Left ventricle myocardium inferior (tissue), 1 donor: Measurements from ENCODE around the gene ADCY2. TPM values are rescaled to one million over a fixed set of nuclear protein-coding genes. Genes with fewer than 3 reads are reported as not detected.

Source experiments
- DNase-seq: peaks from one replicate; pipeline ENCODE4 v3.0.0-alpha.2; 2020
- H3K27ac ChIP-seq: fragments of 200-600 bp; replicated peaks from 2 replicates; pipeline ENCODE4 v1.8.0; 2021
- H3K27me3 ChIP-seq: fragments of 200-600 bp; 2 replicates; pipeline ENCODE4 v1.8.0; 2021; ENCODE audit warnings: low read depth
- H3K36me3 ChIP-seq: fragments of 200-600 bp; 2 replicates; pipeline ENCODE4 v1.8.0; 2021
- H3K4me1 ChIP-seq: fragments of 200-600 bp; 2 replicates; pipeline ENCODE4 v1.8.0; 2021
- H3K4me3 ChIP-seq: fragments of 200-600 bp; 2 replicates; pipeline ENCODE4 v1.8.0; 2021; ENCODE audit warnings: mild to moderate bottlenecking, moderate library complexity
- H3K9me3 ChIP-seq: fragments of 200-600 bp; replicated peaks from 2 replicates; pipeline ENCODE4 v1.8.0; 2021
- CTCF ChIP-seq: fragments of 200-600 bp; IDR thresholded peaks from 2 replicates; pipeline ENCODE4 v1.8.0; 2021; ENCODE audit warnings: antibody characterized with exemption, mild to moderate bottlenecking, borderline replicate concordance
- intact Hi-C: fragments of 100-400 bp; cut with micrococcal nuclease; formaldehyde crosslinking; loops from one replicate; pipeline ENCODE4 v1.11.0; 2022
- total RNA-seq: library from RNA; stranded (reverse); fragmentation: NEBNext Ultra II Directional; extraction: Animal tissue kit (Norgen Biotek cat#: 25700); gene quantifications from one replicate; pipeline ENCODE4 v1.2.1, GENCODE V29; 2021
- donor health status: DM: no; HTN: yes; CAD: no; lungs with severe emphysema.

Gene ADCY2
- total RNA-seq, 1 donor from 2014 or later: 0.30 TPM

- no peaks in the 10 kb centered on the region for H3K4me1 ChIP-seq
- no peak for TF ChIP-seq CTCF
- H3K27me3 ChIP-seq: peaks cover 65% of the 10 kb centered on the region
- intact Hi-C loops: no loop called here
- H3K4me3 ChIP-seq: no peak overlapping the region
- no peak overlapping the region for H3K27ac ChIP-seq
- H3K9me3 ChIP-seq: no peaks in the 10 kb centered on the region
- DNase-seq: no peak
- H3K36me3 ChIP-seq: no peaks in the 10 kb centered on the region
These were observed 366.3 kb downstream of the ADCY2 start for GRCh38 chr5:7762267-7762666.

GRCh38 chr5:7763621-7764072 lies 367.7 kb downstream of the ADCY2 start:
- Histone ChIP-seq H3K9me3 (no peaks in the 10 kb centered on the region), H3K4me1 (no peaks in the 10 kb centered on the region), H3K36me3 (no peaks in the 10 kb centered on the region), H3K27me3 (peaks cover 61% of the 10 kb centered on the region), H3K4me3 (no peak overlapping the region), H3K27ac (no peak overlapping the region)
- no peak for TF ChIP-seq CTCF
- no peak for DNase-seq
- intact Hi-C loops: no loop called here

- no peak for DNase-seq
- H3K4me1 ChIP-seq: no peaks in the 10 kb centered on the region
- no peak overlapping the region for H3K4me3 ChIP-seq
- H3K9me3 ChIP-seq: no peaks in the 10 kb centered on the region
- H3K27ac ChIP-seq: no peak overlapping the region
- H3K27me3 ChIP-seq: peaks cover 54% of the 10 kb centered on the region
- no peak for TF ChIP-seq CTCF
- no peaks in the 10 kb centered on the region for H3K36me3 ChIP-seq
- intact Hi-C loops: no loop called here
These were observed 368.5 kb downstream of the ADCY2 start for GRCh38 chr5:7764452-7764851.

- H3K27ac ChIP-seq: no peak overlapping the region
These were observed 374.5 kb downstream of the ADCY2 start for GRCh38 chr5:7770436-7770835.

GRCh38 chr5:7772141-7772540 lies 376.2 kb downstream of the ADCY2 start:
- intact Hi-C loops: no loop called here
- Histone ChIP-seq H3K4me3 (no peak overlapping the region), H3K36me3 (no peaks in the 10 kb centered on the region), H3K4me1 (no peaks in the 10 kb centered on the region), H3K27me3 (peaks cover 39% of the 10 kb centered on the region), H3K27ac (no peak overlapping the region), H3K9me3 (no peaks in the 10 kb centered on the region)
- no peak for DNase-seq
- TF ChIP-seq CTCF: no peak

More at GRCh38 chr5:7770436-7770835, 374.5 kb downstream of the ADCY2 start:
- H3K9me3 ChIP-seq: no peaks in the 10 kb centered on the region
- H3K4me1 ChIP-seq: no peaks in the 10 kb centered on the region
- H3K36me3 ChIP-seq: no peaks in the 10 kb centered on the region
- intact Hi-C loops: no loop called here
- TF ChIP-seq CTCF: no peak
- no peak for DNase-seq
- peaks cover 27% of the 10 kb centered on the region for H3K27me3 ChIP-seq
- no peak overlapping the region for H3K4me3 ChIP-seq

- H3K9me3 ChIP-seq: no peaks in the 10 kb centered on the region
- no peak overlapping the region for H3K27ac ChIP-seq
- H3K36me3 ChIP-seq: no peaks in the 10 kb centered on the region
- no peak for DNase-seq
- intact Hi-C loops: no loop called here
- H3K4me3 ChIP-seq: no peak overlapping the region
- peaks cover 42% of the 10 kb centered on the region for H3K27me3 ChIP-seq
- no peak for TF ChIP-seq CTCF
- H3K4me1 ChIP-seq: no peaks in the 10 kb centered on the region
These were observed 377.2 kb downstream of the ADCY2 start for GRCh38 chr5:7773178-7773577.
